HG03060 (cell line): Measurements from ENCODE around the gene MYLK.
"Not testable (repeated sequence)": the region's sequence is repeated elsewhere in the genome, so short reads cannot be mapped to it uniquely, and the experiment has no call there.

Source experiments
- ATAC-seq: cut with Tn5 transposase; IDR thresholded peaks from one replicate; pipeline ENCODE4 v1.9.1; 2021; ENCODE audit warnings: low read depth, moderate number of reproducible peaks; ENCODE audit not compliant: unreplicated experiment

Gene MYLK

DNA sequence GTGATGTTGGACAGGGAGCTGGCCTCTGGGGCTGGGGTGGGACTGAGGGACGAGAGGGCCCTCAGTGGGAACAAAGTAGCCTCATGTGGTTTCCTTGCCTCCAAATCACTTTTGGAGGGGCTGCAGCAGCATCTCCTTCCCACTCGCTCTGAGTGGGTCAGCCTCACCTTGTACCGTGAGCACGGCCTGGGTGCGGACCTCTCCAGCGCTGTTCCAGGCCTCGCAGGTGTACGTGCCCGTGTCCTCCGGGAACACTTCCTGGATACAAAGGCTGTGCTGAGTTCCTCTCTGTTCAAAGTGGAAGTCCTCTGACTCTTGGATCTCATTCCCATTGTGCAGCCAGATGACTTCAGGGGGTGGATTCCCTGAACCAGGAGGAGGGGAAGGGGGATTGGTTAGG, 175.6 kb downstream of the MYLK start:
- ATAC-seq, result no peak

DNA sequence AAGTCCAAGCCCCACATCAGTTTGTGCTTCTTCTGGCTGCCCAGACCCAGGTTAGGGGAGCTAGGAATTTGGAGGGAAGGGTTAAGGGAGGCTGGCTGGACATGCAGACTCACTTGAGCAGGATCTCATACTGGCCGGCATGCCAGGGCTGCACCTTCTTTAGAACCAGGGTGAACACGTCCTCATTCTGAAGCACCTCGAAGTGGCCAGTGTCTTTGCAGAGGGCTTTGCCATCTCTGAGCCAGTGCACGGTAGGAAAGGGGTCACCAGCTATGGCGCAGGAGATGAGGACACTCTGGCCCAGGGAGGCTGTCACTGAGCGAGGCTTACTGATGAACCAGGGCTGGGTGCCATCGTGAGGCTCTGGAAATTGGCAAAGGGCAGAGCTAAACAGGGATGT, 176.5 kb downstream of the MYLK start:
- not testable (repeated sequence) for ATAC-seq

DNA sequence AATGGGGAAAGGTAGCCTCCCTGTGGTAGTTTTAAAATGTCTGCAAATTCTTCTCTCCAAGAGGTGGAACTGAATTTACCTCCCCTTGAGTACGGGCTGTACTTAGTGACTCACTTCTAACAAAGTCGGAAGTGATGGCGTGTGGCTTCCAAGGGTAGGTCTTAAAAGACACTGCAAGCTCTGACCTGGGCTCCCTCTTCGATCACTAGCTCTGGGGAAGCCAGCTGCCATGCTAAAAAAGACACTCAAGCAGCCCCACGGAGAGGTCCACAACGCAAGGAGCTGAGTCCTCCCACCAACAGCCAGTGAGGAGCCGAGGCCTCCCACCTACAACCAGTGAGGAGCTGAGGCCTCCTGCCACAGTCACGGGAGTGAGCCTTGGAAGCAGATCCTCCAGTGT, 177.3 kb downstream of the MYLK start:
- no peak for ATAC-seq

DNA sequence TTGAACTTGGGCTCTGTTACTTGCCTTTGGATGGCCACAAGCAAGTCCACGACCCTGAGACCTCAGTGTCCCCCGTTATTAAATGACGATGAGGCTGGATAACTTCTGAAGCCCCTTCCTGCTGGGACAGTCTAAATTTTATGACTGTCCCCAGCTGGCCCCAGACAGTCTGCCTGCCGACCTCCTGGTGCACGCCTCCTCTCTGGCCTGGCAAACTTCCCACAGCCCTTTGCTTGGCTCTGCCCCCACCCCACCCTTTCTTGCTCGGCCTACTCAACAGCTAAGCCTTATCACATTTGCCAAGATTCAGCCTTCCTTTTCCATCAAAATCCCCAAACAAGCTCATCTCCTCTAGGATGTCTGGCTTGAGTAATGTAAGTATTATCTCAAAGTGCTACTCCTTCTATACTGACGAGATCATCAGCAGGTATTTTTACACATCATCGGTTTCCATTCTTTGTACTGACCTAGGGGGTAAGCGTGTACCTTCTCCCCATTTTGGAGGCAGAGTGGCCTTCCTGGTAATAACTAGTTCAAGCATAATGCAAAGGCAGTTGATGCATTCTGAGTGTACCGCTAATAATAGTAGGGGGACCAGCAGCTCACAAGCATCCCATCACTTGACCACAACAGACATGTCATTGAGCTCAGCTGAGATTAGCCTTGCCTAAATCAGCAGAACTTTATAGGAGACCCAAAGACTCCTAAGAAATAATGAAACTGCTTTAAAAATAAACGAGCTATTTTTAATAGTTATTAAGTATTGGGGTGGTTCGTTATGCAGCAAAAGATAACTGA, 178.4 kb downstream of the MYLK start:
- no peak for ATAC-seq

DNA sequence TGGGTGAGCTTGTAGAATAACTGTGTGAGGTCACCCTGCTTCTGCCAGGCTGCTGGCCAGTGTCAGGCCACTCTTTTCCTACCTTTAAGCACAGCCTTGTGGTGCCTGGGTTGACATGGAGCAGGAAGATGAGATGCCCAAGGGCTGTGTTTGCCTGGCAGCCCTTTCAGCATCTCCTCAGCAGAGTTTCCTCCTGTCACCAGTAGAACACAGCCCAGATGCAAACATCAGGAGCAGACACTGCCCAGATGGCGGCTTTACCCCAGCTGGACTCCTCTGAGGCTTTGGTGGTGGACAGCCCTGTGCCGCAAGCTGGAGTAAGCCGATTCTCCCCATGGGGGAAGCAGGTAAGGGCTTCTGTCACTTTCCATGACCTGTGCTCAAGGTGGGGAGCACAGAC, 180.5 kb downstream of the MYLK start:
- not testable (repeated sequence) for ATAC-seq

DNA sequence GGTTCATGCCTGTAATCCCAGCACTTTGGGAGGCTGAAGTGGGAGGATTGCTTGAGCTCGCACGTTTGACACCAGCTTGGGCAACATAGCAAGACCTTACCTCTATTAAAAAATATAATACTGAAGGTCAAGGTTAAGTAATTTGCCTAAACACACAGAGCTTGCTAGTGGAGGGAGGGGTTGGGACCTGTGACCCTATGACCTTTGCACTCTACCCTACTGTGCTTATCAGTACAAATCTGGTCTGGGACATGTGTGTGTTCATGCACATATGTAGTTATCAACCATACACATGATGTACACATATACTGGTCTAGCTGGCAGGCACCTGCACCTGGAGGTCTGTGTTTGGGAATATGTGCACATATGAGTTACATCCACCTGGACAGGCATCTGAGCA, 181.4 kb downstream of the MYLK start:
- ATAC-seq, result no peak

DNA sequence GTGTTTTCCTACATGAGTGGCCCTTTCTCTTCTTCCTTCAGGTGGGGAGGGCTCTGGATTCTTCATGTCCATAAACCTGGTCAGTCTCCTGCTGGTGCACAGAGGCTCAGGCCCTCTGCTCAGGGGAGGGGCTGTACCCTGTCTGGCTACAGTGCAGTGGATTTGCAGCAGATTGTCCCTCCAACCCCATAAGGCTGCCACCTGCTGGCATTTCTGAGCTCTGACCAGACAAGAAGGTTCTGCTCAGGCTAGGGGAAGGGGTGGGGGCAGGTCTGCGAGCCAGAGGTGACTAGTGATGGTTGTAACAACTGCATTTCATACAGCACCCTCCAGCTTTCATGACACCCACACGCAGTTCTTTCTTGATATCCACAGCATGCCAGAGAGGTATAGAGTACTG, 182.1 kb downstream of the MYLK start:
- not testable (repeated sequence) for ATAC-seq

DNA sequence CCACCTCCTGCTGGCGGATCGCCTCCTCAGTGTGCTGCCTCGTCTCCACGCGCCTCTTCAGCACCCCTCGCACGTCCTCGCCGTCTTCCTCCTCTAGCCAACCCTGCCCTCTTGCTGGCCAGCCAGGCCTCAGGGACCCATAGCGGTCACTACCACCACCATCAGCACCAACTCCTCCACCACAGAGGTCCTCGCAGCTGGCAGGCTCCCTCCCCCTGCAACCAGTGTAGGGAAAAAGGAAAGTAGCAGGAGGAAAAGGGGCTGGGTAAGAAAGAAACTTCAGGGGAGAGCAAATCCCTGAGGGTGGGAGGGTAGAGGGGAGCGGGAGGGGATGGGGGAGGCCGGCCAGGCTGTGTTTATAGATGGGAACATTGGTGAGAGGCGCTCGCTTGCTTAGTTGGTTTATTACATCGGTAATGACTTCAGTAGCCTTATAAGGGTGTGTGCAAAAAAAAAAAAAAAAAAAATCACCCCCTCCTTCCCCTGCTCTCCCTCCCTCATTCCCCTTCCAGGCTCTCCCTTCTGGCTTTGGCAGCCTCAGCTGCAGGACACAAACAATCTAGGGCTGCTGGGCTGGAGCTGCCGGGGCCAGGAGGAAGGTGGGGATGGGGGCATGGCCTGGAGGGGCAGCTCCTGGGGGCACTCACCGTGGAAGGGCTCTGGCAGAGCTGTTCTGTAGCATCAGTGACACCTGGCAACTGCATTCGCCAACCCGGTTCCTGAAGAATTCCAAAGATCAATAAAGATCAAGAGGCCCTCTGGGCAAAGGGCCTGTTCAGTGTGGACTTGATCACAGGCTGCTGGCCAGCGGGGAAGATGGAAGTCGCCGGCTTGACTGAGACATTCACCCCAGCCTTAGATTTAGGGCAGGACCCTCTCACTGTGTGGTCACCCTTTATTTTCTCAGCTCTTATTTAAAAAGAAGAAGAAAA, 183.1 kb downstream of the MYLK start:
- no peak for ATAC-seq

DNA sequence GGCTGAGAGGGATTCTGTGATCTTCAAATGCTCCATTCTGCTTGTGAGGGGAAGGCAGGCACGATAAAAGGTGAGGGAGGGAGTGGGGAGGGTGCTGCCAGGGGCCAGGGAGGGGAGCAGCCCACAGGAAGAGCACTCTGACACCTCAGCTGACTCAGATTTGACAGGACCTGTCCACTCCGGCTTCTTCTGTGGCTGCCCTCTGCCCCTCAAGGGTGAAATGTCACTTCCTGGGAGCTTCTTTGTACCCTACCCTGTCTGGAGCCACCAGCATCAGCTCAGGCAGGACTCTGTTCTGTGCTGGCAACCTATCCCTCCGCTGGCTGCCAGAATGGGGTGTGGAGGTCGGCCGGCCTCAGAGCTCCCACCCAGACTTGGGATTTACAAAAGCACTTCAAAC, 185.3 kb downstream of the MYLK start:
- ATAC-seq, result no peak

DNA sequence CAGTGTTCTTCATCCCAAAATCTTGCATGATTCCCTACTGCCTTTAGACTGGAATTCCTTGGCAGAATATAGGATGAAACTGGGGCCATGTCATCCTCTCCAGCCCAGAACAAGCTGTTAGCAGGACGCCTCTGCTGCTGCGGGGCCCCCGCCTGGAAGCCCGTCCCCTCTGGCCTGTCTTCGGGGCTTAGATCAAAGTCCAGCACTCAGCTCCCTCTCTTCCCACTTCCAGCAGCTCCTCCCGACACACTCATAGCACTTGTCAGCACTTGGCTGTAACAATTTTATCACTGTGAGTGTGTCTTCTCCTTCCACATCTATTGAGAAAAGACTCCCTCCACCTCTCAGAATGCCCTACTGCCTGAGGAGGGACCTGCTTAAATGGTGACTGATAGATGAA, 187.3 kb downstream of the MYLK start:
- ATAC-seq, result no peak

DNA sequence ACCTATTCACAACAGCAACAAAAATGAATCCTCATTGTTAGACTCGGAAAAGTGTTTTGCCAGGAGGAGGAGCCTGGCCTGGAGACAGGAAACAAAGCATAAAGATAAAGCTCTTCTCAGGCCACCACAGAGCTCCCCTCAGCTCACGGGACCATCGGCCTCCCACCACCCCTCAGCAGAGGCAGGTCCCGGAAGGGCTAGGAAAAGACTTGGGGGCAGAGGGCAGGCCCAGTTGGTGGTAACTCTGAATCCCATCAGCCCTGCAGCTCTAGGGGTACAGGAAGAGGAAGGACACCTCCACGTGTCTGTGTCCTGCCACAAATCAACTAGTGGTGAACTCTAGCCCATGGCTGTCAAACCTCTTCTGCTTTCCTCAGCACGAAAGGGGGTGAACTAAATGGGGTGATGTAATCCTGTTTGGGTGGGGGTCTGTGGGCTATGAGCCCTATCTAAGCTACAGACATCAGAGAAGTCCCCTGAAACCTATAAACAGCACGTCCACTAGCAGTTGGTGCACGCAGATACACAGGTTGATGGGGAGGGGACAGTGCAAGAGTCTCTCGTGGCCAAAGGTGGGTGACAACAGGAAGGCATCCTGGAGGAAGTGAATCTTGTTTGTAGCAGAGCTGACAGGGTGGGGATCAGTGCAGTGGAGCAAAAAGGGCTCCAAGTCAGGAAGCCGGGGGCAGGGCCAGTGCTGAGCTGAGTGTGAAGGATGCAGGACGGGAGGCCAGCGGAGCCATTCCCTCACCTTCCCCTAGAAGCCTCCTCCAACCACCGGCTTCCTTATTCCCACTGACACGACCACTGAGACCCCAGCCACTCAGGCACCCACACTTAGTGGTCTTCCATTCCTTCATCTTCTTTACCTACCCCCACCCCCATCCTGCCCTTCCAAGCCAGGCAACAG, 188.1 kb downstream of the MYLK start:
- no peak for ATAC-seq

DNA sequence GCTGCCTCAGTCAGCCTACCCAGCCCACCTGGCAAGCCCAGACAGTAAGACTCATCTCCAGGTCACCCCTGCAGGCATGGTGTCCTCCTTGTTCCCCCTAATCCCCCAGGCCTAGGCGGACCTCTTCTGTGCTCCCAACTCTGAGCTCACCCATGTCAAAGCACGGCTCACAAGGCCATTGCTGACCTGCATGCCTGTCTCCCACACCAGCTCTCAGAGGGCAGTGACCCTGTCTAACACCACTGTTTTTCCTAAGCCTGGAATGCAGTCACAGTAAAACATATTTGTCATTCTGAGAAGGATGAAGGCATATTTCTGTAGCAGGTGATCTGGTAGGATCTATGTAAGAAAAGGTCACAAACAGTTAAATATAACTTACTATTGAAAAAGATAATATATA, 189.0 kb downstream of the MYLK start:
- no peak for ATAC-seq

DNA sequence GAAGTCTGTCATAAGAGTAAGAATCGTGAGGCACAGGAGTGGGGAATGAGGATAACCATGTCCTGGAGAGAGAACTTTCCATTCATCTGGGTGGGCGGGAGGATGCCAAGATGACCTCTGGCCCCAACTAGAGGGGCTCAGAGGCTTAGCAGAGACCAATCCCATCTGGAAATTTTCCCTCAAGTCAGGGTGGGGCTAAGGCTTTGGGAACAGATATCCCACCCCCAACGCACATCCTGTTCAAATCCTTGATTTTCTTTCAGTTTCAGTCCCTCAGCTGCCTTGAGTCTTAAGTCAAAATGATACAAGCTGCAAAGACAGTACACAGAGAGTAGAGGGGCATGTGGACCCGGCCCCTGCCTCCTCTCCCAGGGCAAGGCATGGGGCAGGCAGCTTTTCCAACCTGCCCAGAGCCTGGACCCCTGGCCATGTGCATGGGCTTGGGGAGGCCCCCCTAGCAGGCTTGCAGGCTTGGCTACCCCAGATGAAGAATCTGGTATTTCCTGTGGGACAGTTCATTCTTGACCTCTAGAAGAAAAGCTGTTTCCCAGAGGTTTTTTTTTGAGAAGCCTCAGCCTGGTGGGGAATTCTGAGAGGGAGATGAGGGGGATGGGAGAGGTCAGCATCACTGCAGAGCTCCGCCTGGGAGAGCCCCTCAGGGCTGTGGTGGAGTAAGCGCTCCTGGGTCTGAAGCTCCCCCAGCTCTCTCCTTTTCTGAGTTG, 189.6 kb downstream of the MYLK start:
- no peak for ATAC-seq

DNA sequence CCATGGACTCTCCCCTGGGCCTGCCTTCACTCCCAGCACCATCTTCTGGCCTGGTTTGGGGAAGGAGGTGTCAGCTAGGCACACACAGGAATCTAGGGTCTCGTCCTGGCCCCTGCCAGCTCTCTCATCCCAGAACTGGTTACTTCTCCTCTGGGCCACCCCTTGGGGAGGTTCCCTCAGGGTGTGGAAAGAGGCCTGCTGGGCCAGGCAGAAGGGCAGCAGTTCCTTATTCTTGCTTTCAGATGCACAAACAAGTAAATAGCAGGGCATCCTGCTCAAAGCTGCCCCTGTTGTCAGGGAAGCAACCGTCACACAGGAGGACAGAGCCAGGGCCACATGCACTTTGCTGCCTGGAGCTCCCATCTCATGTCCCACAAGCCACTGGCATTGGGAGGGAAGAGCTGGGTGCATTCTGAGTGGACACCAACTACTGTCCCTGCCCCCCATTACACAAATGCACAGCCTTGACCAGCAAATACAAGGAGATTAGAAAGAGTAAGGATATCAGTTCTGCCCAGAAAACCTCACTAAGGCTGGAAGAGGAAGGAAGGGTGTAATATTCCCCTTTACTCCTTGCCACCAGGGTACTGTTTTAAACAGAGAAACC, 190.4 kb downstream of the MYLK start:
- no peak for ATAC-seq

DNA sequence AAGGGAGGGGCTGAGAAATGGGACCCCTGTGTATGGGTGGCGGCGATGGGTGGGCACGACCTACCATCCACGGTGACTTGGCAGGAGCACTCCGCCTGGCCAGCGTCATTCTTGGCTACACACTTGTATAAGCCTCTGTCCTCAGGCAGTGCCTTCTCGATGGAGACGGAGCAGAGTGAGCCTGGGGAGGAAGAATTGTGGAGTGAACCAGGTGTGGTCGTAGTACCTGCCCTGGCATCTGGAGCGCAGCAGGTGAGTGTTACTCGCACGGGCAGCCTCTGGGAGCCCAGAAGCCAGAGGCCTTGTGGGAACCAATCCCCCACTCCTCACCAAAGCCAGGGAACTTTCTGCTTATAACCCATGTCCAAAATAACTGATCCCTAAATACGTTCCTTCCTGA, 191.5 kb downstream of the MYLK start:
- ATAC-seq, result no peak

DNA sequence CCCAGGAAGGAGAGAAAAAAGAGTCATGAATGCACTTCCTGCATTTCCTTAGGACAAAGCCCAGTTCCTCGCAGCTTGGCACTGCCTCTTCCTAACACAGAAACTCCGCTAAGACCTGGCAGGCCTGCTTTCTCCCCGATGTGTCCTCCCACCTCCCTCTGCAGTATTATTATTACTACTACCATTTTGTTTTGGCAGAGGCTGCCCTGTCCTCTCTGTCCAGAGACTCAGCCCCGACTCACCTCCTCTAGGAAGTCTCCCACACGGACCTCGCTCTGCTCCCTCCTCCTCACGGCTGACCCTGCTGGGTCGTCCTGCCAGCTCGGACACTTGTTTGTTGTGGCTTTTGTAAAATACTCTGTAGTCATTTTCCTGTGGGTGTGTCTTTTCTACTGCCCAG, 192.1 kb downstream of the MYLK start:
- ATAC-seq, result no peak

DNA sequence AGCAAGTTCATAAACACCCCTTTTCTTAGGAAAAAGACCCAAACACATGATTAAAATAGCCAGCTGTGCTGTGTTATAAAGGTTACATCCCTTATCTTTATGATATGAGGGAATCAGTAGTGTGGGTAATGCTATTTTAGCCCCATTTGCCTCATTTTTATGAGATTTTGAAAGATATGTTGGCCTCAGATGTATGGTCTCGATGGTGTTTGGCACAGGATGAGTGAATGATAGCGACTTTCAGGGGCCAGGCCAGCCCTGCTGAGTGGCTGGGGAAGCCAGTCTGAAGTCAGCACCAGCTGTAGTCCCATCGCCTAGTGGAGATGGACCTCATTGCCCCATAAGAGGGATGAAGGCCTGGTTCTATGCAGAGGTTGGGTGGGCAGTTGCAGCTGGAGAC, 194.3 kb downstream of the MYLK start:
- no peak for ATAC-seq

DNA sequence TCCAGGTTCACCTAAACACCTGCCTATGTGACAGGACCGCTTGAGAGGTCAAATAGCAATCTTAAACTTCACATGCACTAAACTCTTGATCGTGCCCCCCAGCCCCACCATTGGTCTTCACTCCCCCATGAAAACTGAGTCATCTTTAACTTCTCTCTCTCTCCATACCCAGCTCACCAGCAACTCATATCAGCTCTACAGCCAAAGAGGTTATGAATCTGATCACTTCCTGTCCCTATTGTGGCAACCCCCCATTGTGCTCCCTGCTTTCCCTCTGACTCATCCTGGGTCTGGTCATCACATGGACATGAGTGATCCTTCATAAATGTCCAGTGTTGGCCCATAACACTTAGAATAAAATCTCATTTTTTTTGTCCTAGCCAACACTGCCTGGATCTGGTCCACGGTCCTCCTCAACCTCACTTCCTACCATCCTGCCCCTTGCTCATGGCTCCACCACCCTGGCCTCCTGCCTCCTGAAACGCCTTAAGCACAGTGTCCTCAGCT, 195.8 kb downstream of the MYLK start:
- no peak for ATAC-seq

DNA sequence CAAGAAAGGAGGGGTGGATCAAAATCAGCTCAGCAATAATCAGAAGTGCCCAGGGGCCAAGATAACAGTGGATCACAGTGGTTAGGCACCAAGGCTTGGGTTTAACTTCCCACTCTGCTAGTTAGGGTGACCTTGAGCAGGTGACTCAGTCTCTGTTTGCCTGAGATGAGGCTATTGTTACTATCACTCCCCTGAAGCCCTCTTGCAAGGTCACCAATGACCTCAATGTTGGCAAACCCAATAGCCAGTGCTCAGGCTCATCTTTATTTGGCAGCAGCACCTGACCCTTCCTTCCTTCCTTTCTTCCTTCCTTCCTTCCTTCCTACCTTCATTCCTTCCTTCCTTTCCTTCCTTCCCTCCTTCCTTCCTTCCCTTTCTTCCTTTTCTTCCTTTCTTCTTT, 196.8 kb downstream of the MYLK start:
- ATAC-seq, result no peak
